OCI-LY3 (cell line): ENCODE measurements around the gene SLAIN2.

Experiments
- H2AFZ ChIP-seq: fragments of 200-600, 300-600 bp; shearing (Covaris generic); 2 replicates; pipeline ENCODE4 v1.6.0; 2014; ENCODE audit warnings: antibody characterized with exemption, low read depth, low read length
- H3K27ac ChIP-seq: fragments of 200-600, 300-600 bp; sonication (generic); 2 replicates; pipeline ENCODE4 v1.5.1; 2014; ENCODE audit warnings: mild to moderate bottlenecking, low read length, moderate library complexity, mixed read lengths
- H3K27me3 ChIP-seq: fragments of 200-600, 300-600 bp; sonication (generic); 2 replicates; pipeline ENCODE4 v1.6.1; 2014; ENCODE audit warnings: low read depth, low read length, mixed read lengths
- H3K36me3 ChIP-seq: fragments of 200-600, 300-600 bp; sonication (generic); replicated peaks from 2 replicates; pipeline ENCODE3; 2014; ENCODE audit warnings: low read depth, low read length, mixed read lengths
- H3K4me1 ChIP-seq: fragments of 300-600, 200-600 bp; sonication (generic); 2 replicates; pipeline ENCODE4 v1.6.1; 2014; ENCODE audit warnings: low read length, mixed read lengths
- H3K4me2 ChIP-seq: fragments of 200-600, 300-600 bp; sonication (generic); 2 replicates; pipeline ENCODE4 v1.6.1; 2014; ENCODE audit warnings: low read length, mixed read lengths
- H3K4me3 ChIP-seq: fragments of 300-600, 200-600 bp; sonication (generic); 2 replicates; pipeline ENCODE4 v1.5.1; 2014; ENCODE audit warnings: antibody characterized with exemption, mild to moderate bottlenecking, low read length, moderate library complexity
- H3K79me2 ChIP-seq: fragments of 300-600, 200-600 bp; shearing (Covaris generic); 2 replicates; pipeline ENCODE4 v1.6.1; 2014; ENCODE audit warnings: mild to moderate bottlenecking, low read length, mixed read lengths
- H3K9ac ChIP-seq: fragments of 300-600, 200-600 bp; shearing (Covaris generic); 2 replicates; pipeline ENCODE4 v1.6.0; 2014; ENCODE audit warnings: mild to moderate bottlenecking, low read length, moderate library complexity
- H3K9me3 ChIP-seq: fragments of 200-600, 300-600 bp; shearing (Covaris generic); 2 replicates; pipeline ENCODE4 v1.6.1; 2014; ENCODE audit warnings: low read length, mixed read lengths; ENCODE audit not compliant: insufficient read depth
- H4K20me1 ChIP-seq: fragments of 200-600, 300-600 bp; sonication (generic); 2 replicates; pipeline ENCODE4 v1.6.1; 2016; ENCODE audit warnings: low read length, mixed read lengths; ENCODE audit not compliant: insufficient read depth
- CTCF ChIP-seq: fragments of 200-600, 300-600 bp; sonication (generic); IDR thresholded peaks from 2 replicates; pipeline ENCODE4 v1.5.1; 2014; ENCODE audit warnings: antibody characterized with exemption, low read length, low read depth
- EZH2phosphoT487 ChIP-seq: fragments of 200-600 bp; shearing (Covaris generic); IDR thresholded peaks from 2 replicates; pipeline ENCODE4 v1.6.1; 2018; ENCODE audit warnings: antibody characterized with exemption, mixed run types, low read depth

Gene SLAIN2

GRCh38 chr4:48297256-48297846, 44.0 kb upstream of the SLAIN2 start:
- Histone ChIP-seq H3K4me2 (no peak overlapping the region), H3K4me3 (no peak overlapping the region), H3K9ac (no peak overlapping the region), H3K9me3 (no peaks in the 10 kb centered on the region), H4K20me1 (no peaks in the 10 kb centered on the region), H3K27ac (no peak overlapping the region), H3K4me1 (peaks cover 8% of the 10 kb centered on the region), H3K36me3 (no peaks in the 10 kb centered on the region), H2AFZ (no peak overlapping the region), H3K27me3 (no peaks in the 10 kb centered on the region), H3K79me2 (no peaks in the 10 kb centered on the region)
- TF ChIP-seq CTCF (no peak), EZH2phosphoT487 (no peak)

GRCh38 chr4:48299560-48299959, 41.8 kb upstream of the SLAIN2 start:
- Histone ChIP-seq H3K27ac (no peak overlapping the region), H3K36me3 (no peaks in the 10 kb centered on the region), H3K27me3 (no peaks in the 10 kb centered on the region), H2AFZ (no peak overlapping the region), H3K4me1 (peaks cover 8% of the 10 kb centered on the region), H3K79me2 (no peaks in the 10 kb centered on the region), H3K9ac (no peak overlapping the region), H3K4me3 (no peak overlapping the region), H3K9me3 (no peaks in the 10 kb centered on the region), H3K4me2 (no peak overlapping the region), H4K20me1 (no peaks in the 10 kb centered on the region)
- TF ChIP-seq EZH2phosphoT487: no peak
- no peak for TF ChIP-seq CTCF

GRCh38 chr4:48300004-48300403, 41.3 kb upstream of the SLAIN2 start:
- H3K79me2 ChIP-seq: no peaks in the 10 kb centered on the region
- peaks cover 8% of the 10 kb centered on the region for H3K4me1 ChIP-seq
- no peaks in the 10 kb centered on the region for H3K27me3 ChIP-seq
- no peak overlapping the region for H2AFZ ChIP-seq
- no peaks in the 10 kb centered on the region for H4K20me1 ChIP-seq
- no peak overlapping the region for H3K9ac ChIP-seq
- H3K4me2 ChIP-seq: no peak overlapping the region
- no peak overlapping the region for H3K4me3 ChIP-seq
- no peaks in the 10 kb centered on the region for H3K36me3 ChIP-seq
- no peaks in the 10 kb centered on the region for H3K9me3 ChIP-seq
- no peak for TF ChIP-seq CTCF
- TF ChIP-seq EZH2phosphoT487: no peak
- H3K27ac ChIP-seq: no peak overlapping the region

GRCh38 chr4:48305508-48305907, 35.8 kb upstream of the SLAIN2 start:
- TF ChIP-seq EZH2phosphoT487 (no peak), CTCF (no peak)
- Histone ChIP-seq H3K4me1 (no peaks in the 10 kb centered on the region), H3K79me2 (no peaks in the 10 kb centered on the region), H3K9me3 (no peaks in the 10 kb centered on the region), H3K9ac (no peak overlapping the region), H3K36me3 (no peaks in the 10 kb centered on the region), H3K27me3 (no peaks in the 10 kb centered on the region), H3K4me3 (no peak overlapping the region), H2AFZ (0 out of 2 replicates have a peak overlapping the region, but pooled peaks have one; percentile 35), H3K27ac (no peak overlapping the region), H4K20me1 (no peaks in the 10 kb centered on the region), H3K4me2 (no peak overlapping the region)
